Stimulated activated CD4-positive, alpha-beta T cell treated with anti-CD3 and anti-CD28 coated beads, Interleukin-12 subunit alpha, Interleukin-12 subunit beta, amount 100 ng/mL, for 48 hours (primary cell): ENCODE measurements around the gene DAZL.

Experiments
- DNase-seq, 3 donors: peaks; one replicate each; pipeline ENCODE4 v3.0.0-alpha.2; 2020; ENCODE audit warnings: low read depth in 2 of 3, low spot score in 1 of 3

The DAZL gene

DNA sequence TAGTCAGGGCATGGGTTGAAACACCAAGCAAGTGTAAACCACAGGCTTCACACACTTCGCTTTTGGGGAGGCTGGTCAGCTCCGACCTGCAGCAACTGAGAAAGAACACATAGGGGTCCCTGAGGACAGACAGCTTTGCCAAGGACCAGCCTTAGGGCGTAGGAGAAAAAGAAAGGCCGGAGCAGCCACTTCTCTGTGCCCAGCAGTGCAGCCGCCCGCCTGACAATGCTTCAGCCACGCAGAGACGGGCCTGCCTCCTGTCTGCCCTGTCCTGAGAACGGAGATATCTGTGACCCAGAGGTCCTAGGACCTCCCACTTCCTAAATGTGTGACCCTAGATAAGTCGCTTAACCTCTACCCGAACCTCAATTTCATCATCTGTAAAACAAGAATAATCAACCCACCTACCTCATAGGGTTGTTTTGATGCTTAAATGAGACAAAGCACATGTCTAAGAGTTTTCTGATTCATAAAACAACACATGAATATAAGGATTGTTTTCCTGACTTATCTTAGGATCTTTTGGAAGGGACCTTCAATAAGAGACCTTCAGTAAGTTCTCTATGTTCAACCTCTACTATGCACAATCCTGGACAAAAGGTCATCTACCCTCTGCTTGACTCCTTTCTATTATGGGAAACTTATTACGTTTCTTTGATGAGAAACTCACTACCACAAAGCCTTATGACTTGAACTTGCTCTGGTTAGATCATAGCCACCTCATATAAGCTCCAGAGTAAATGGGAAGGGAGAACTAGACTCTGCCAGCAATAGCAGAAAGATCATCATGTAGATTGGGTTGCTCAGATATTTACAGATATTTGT is 58.8 kb downstream of the DAZL start:
- DNase-seq: no peak

DNA sequence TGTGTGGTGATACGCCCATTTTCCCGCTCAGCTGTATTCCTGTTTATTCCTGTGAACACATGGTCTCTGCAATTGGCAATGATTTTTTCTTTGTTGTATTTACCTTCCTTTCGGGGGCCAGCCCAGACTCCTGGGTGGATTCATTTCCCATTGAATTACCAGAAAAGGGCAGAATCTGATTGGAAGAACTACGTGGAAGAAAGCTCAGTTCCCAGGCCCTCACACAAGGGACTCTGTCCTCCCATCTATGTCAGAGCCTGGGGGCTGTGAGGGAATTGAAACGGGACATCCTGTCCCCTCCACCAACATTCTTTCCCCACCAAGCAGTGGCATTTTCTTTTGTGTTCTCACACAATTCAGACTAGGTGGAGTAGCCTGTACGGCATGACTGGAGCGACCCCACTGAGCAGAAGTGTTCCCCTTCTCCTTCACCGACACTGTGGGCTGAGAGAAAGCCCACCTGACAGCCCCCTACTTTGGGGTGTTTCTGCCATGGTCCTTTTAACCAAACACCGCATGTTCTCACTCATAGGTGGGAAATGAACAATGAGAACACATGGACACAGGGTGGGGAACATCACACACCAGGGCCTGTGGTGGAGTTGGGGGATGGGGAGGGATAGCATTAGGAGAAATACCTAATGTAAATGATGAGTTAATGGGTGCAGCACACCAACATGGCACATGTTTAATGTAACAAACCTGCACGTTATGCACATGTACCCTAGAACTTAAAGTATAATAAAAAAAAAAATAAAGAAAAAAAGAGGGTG is 59.6 kb downstream of the DAZL start:
- no peak for DNase-seq

DNA sequence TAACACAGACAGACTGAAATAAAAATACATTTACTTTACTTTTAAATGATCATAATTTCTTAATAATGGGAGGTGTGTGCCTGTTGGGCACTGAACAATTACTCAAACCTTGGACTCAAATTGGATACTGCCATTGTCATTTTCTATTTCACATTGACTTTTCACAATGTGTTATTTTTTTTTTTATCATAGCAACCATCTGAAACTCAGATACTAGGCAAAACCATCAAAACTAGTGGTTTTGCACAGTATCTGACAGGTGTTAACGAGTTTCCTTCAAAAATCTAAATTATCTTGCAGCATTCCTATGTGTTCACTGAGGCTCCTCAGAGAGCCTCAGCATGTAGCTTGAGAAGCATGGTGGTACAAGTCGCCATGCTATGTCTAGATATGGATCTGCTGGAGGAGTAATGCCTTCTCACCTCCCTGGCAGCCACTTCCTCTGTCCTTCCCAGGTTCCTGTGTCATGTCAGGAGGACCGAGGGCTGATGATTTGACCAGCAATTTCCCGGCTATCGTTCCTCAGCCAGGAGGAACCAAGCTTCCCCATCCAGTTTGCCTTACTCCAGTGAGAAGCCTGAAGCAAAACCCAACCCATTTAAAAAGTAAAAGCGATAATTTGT is 61.9 kb downstream of the DAZL start:
- no peak for DNase-seq

DNA sequence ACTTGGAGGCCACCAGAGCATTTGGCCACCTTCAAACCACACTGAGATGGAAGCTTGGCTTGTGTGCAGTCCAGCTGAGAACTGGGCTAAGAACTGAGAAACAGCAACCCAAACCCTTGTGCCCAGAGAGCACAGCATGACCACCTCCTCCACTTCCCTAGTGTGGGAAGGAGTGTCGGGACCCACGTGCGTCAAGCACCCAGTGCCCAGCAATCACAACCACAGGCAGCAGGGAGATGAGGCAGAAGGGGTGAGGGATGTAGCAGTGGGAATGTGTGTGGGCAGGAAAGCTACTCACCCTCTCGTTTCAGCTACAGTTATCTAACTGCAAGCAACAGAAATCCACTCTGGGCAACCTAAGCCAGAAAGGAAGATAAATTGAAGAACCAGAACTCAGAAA is 66.7 kb downstream of the DAZL start:
- no peak for DNase-seq

DNA sequence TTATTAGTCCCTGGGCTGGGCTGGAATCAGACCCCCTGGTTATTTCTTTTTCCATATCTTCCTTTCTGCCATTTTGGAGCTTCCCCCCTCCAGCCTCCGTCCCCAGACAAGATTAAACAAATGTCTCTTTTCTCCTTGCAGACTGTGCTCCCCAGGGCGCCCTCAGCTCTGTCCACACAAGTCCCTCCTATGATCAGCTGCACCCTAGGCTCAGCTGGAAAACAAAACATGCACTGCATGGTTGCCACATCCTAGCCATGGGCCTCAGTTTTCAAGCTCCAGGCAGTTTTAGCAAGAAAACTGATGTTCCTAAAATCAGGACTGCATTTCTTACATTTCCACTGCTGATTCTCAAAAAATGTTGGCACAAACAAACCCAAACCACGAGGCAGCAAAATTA is 68.2 kb downstream of the DAZL start:
- no peak for DNase-seq
